Testis (tissue), 3 donors: ENCODE data around the gene RPL18. TPM values are rescaled to one million over a fixed set of nuclear protein-coding genes. Genes with fewer than 3 reads are reported as not detected.
"Not testable (repeated sequence)": the region's sequence is repeated elsewhere in the genome, so short reads cannot be mapped to it uniquely, and the experiment has no call there.

Experiments used
- DNase-seq: peaks from one replicate; pipeline ENCODE4 v3.0.0-alpha.2; 2019
- H3K27ac ChIP-seq, 2 donors: fragments of 200-600 bp; sonication (generic); one replicate each; pipeline ENCODE4 v1.5.1; 2019
- H3K27me3 ChIP-seq: fragments of 200-600 bp; sonication (generic); one replicate; pipeline ENCODE4 v1.5.1; 2019
- H3K36me3 ChIP-seq: fragments of 200-600 bp; sonication (generic); one replicate; pipeline ENCODE4 v1.5.1; 2017; ENCODE audit warnings: low read depth; ENCODE audit errors: missing control alignments
- H3K4me1 ChIP-seq: fragments of 200-600 bp; sonication (generic); one replicate; pipeline ENCODE4 v1.5.1; 2019
- H3K4me3 ChIP-seq, 2 donors: fragments of 200-600 bp; sonication (generic); one replicate each; pipeline ENCODE4 v1.5.1; 2017 to 2019
- H3K9me3 ChIP-seq: fragments of 200-600 bp; sonication (generic); one replicate; pipeline ENCODE4 v1.5.1; 2017
- POLR2A ChIP-seq: fragments of 450-650 bp; IDR thresholded peaks from one replicate; pipeline ENCODE4 v1.6.1; 2017; ENCODE audit warnings: antibody characterized with exemption, mild to moderate bottlenecking, moderate library complexity
- WGBS, 2 donors: methylation state at CpG; one replicate each; pipeline ENCODE4 v1.1.5; 2018; 5-methylcytosine and 5-hydroxymethylcytosine counted together
- intact Hi-C: fragments of 100-400 bp; cut with DNase I; formaldehyde crosslinking; loops from one replicate; pipeline ENCODE4 v1.15.1; 2023; ENCODE audit warnings: low total_unique reads
- polyA plus RNA-seq: library from polyadenylated mRNA; stranded (reverse); fragments of 350-450 nt; fragmentation: Illumina TruSeq; extraction: RNeasy Lipid Tissue Mini Kit (QIAGEN cat#74804); gene quantifications from one replicate; pipeline ENCODE4 v1.2.3, GENCODE V29; 2014; ENCODE audit warnings: low read depth, low replicate concordance; ENCODE audit not compliant: insufficient read depth
- total RNA-seq, 2 donors: library from RNA; depleted of rRNA; stranded (reverse); fragments of >200 nt; gene quantifications; one replicate each; pipeline ENCODE4 v1.2.3, GENCODE V29; 2016
- TF ChIP-seq, protein P1 (sequence below), 3 experiments: fragments of 450-650 bp in 2 of 3; fragments of 200-600 bp in 1 of 3; sonication (generic) in 1 of 3; IDR thresholded peaks; one replicate each; pipeline ENCODE4 v1.5.1; 2016 to 2019; ENCODE audit warnings: antibody characterized with exemption in 3 of 3, mild to moderate bottlenecking in 2 of 3, moderate library complexity in 1 of 3

The RPL18 gene
- total and polyA plus RNA-seq, 3 donors from 2014 or later = 1,047 to 1,537 (median 1,050) TPM

DNA sequence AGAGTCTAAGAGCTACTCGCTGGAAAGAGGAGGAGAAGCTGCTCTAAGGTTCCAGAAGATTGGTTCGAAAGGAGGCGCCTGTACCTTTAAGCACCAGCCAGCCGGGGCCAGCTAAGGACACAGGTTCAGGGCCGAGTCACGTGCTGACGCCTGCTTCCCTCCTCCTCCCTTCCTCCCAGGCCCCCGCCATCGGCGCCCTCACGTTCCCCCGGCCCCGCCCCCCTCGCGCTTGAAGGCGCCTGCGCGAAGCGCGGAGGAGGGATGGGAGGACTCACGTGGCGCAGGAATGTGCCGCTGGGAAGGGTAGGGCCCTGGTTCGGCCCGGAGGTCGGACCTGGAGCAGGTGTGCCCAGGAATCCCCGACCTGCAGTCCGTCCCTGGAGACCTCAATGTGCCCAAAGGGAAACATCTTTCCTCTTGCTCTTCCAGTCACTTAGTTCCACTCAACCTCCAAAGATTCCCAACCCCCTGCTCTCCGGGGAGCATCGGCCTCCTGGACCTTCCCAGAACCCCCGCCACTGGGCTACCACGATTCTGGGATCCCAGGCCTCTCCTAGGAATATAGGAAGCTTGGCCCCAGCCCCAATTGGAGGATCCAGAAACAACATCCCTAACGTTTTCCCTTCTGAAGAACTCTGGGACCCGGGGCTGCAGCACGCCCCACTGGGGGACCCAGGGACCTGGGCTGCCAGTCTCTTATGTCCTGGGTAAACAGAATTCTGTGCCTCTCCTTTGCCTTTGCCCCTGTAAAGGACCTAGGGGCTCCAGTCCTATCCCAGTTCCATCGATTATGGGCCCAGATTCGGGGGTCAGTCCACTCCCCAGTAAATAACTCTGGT is 15.7 kb upstream of the RPL18 start:
- peak overlapping the region; percentile 72 to 82 for H3K4me3 ChIP-seq
- no peaks in the 10 kb centered on the region for H3K27me3 ChIP-seq
- intact Hi-C loops = no loop called here
- peaks cover 52% of the 10 kb centered on the region for H3K4me1 ChIP-seq
- DNase-seq = peak; percentile 99
- H3K9me3 ChIP-seq = no peaks in the 10 kb centered on the region
- TF ChIP-seq, protein P1, sequence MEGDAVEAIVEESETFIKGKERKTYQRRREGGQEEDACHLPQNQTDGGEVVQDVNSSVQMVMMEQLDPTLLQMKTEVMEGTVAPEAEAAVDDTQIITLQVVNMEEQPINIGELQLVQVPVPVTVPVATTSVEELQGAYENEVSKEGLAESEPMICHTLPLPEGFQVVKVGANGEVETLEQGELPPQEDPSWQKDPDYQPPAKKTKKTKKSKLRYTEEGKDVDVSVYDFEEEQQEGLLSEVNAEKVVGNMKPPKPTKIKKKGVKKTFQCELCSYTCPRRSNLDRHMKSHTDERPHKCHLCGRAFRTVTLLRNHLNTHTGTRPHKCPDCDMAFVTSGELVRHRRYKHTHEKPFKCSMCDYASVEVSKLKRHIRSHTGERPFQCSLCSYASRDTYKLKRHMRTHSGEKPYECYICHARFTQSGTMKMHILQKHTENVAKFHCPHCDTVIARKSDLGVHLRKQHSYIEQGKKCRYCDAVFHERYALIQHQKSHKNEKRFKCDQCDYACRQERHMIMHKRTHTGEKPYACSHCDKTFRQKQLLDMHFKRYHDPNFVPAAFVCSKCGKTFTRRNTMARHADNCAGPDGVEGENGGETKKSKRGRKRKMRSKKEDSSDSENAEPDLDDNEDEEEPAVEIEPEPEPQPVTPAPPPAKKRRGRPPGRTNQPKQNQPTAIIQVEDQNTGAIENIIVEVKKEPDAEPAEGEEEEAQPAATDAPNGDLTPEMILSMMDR (IDR thresholded peaks at IDR 0.05) = peak in 1 of 3 experiments; percentile 4
- TF ChIP-seq POLR2A = no peak
- no peaks in the 10 kb centered on the region for H3K36me3 ChIP-seq
- peak overlapping the region; percentile 98 to 99 for H3K27ac ChIP-seq
- 2% methylated on average over 16 to 37 of the region's 37 CpGs for WGBS, 2 donors

DNA sequence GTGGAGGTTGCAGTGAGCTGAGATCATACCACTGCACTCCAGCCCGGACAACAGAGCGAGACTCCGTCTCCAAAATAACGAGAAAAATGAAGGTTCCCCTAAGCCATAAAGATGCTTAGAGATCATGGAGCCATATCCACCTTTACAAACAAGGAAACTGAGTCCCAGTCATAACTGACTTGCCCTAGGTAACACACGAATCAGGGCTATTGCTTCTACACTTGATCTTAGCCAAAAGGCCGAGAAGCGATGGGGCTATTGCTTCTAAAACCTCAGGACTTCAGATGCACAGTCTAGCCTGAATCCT is 15.0 kb upstream of the RPL18 start:
- WGBS, 2 donors = 17 to 22% methylated on average over 7 of the region's 7 CpGs
- Histone ChIP-seq H3K4me1 (peaks cover 52% of the 10 kb centered on the region), H3K36me3 (no peaks in the 10 kb centered on the region), H3K27me3 (no peaks in the 10 kb centered on the region), H3K9me3 (no peaks in the 10 kb centered on the region), H3K27ac (peak overlapping the region; percentile 98 to 99), H3K4me3 (peak overlapping the region in 1 of 2 donors; percentile 72)
- TF ChIP-seq, protein P1 (IDR thresholded peaks at IDR 0.05) = no peak
- TF ChIP-seq POLR2A = no peak
- no peak for DNase-seq
- intact Hi-C loops = no loop called here

DNA sequence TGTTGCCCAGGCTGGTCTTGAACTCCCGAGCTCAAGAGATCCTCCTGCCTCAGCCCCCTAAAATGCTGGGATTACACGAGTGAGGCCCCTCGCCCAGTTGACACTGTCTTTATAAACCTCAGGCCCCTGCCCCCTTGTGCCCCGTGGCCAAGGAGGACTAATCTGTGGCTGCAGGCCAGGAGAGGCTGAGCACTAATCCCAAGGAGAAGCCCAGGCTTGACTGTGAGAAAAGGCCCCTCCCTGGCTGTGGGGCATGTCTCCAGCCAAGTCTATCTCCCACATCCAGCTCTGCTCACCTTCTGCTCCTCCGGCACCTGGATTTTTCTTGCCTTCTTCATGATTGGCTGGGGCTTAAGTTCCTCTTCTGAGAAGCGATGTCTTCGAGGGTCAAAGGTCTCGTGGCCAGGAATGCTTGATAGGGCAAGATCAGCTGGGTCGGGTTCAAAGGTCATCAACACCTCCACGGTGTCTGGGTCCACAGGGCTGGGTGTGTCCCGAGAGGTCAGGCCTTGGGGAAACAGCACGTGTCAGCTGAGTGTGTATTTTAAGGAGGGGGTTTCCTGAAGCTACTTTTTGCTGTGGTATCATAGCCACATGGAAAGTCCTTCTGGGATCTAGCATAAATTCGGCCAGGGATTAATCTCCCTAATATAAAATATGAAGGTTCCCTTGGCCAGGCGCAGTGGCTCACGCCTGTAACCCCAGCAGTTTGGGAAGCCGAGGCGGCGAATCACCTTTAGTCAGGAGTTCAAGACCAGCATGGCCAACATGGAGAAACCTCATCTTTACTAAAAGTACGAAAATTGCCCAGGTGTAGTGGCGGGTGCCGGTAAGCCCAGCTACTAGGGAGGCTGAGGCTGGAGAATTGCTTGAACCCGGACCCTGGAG is 14.4 kb upstream of the RPL18 start:
- Histone ChIP-seq H3K9me3 (no peaks in the 10 kb centered on the region), H3K36me3 (no peaks in the 10 kb centered on the region), H3K27me3 (no peaks in the 10 kb centered on the region), H3K27ac (peak overlapping the region; percentile 98 to 99), H3K4me1 (peaks cover 47% of the 10 kb centered on the region), H3K4me3 (peak overlapping the region in 1 of 2 donors; percentile 72)
- TF ChIP-seq POLR2A = no peak
- TF ChIP-seq, protein P1 (IDR thresholded peaks at IDR 0.05) = no peak
- DNase-seq = no peak
- intact Hi-C loops = no loop called here
- WGBS, 2 donors = 62 to 67% methylated on average over 20 to 22 of the region's 22 CpGs

DNA sequence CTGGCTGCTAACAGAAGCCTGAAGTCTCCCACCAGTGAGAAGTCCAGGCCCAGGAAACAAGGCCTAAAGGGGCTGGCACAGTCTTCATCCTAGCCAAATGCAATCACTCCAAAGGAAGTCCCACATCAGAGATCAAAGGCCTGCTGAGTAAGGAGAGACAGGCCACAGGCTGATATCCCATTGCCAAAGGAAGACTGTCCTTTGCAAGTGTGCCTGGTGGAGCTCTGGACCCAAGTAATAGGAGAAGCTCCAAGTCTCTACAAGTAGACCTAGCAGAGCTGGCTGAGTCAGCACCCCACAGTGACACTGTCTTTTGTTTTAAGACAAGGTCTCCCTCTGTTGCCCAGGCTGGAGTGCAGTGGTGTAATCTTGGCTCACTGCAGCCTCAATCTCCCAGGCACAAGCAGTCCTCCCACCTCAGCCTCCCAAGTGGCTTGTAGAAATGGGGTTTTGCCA is 13.7 kb upstream of the RPL18 start:
- Histone ChIP-seq H3K4me1 (peaks cover 46% of the 10 kb centered on the region), H3K9me3 (no peaks in the 10 kb centered on the region), H3K4me3 (no peak overlapping the region), H3K27ac (peak overlapping the region; percentile 98 to 99), H3K27me3 (no peaks in the 10 kb centered on the region), H3K36me3 (no peaks in the 10 kb centered on the region)
- intact Hi-C loops = no loop called here
- peak; percentile 66 for DNase-seq
- TF ChIP-seq, protein P1 (IDR thresholded peaks at IDR 0.05) = no peak
- no peak for TF ChIP-seq POLR2A

DNA sequence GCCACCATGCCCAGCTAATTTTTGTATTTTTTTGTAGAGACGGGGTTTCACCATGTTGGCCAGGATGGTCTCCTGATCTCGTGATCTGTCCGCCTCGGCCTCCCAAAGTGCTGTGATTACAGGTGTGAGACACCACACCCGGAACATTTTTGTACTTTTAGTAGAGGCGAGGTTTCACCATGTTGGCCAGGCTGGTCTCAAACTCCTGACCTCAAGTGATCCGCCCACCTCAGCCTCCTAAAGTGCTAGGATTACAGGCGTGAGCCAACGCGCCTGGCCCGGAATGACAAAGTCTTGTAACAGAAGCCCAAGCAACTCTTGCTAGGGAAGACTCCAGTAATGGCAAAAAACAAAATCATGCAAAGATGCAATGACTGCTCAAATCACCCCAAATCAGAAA is 13.3 kb upstream of the RPL18 start:
- Histone ChIP-seq H3K4me1 (peaks cover 46% of the 10 kb centered on the region), H3K27ac (peak overlapping the region; percentile 87 to 98)
- H3K36me3 ChIP-seq, H3K9me3 ChIP-seq, DNase-seq, intact Hi-C loops, H3K4me3 ChIP-seq, H3K27me3 ChIP-seq: not testable (repeated sequence)
- 85 to 87% methylated on average over 11 of the region's 11 CpGs for WGBS, 2 donors
